HG03196 (cell line): ENCODE results near the gene RAB37.

Source experiments
- ATAC-seq: cut with Tn5 transposase; IDR thresholded peaks from one replicate; pipeline ENCODE4 v1.9.1; 2021; ENCODE audit not compliant: unreplicated experiment

Gene RAB37

DNA sequence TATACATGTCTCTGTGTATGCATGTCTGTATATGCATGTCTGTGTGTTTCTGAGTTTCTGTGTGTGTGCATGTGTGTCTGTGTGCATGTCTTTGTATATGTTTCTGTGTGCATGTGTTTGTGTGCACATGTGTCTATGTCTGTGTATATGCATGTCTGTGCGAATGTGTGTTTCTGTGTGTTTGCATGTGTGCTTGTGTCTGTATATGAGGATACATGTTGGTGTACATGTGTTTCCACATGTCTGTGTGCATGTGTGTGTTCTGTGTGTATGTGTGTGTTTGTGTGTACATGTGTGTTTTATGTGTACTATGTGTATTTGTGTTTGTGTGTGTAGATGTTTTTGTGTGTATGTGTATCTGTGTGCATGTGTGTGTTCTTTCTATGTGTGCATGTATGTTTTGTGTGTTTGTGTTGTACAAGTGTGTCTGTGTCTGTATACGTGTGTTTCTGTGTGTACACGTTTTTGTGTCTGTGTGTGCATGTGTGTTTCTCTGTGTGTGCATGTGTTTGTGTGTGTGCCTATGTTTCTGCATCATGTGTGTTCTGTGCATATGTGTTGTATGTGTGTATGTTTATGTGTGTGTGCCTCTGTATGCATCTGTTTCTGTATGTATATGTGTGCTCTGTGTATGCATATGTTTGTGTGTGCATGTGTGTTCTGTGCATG, 8.9 kb upstream of the RAB37 start:
- no peak for ATAC-seq

- no peak for ATAC-seq
Measured at GRCh38 chr17:74728702-74729075, 8.4 kb upstream of the RAB37 start.

- no peak for ATAC-seq
Measured at GRCh38 chr17:74729368-74729767, 7.7 kb upstream of the RAB37 start.

GRCh38 chr17:74729866-74730265, 7.2 kb upstream of the RAB37 start:
- ATAC-seq, result no peak

GRCh38 chr17:74730491-74731346, 6.3 kb upstream of the RAB37 start:
- no peak for ATAC-seq

GRCh38 chr17:74731347-74731605, 5.8 kb upstream of the RAB37 start:
- no peak for ATAC-seq

- no peak for ATAC-seq
Measured at GRCh38 chr17:74732042-74732867, 4.8 kb upstream of the RAB37 start.

DNA sequence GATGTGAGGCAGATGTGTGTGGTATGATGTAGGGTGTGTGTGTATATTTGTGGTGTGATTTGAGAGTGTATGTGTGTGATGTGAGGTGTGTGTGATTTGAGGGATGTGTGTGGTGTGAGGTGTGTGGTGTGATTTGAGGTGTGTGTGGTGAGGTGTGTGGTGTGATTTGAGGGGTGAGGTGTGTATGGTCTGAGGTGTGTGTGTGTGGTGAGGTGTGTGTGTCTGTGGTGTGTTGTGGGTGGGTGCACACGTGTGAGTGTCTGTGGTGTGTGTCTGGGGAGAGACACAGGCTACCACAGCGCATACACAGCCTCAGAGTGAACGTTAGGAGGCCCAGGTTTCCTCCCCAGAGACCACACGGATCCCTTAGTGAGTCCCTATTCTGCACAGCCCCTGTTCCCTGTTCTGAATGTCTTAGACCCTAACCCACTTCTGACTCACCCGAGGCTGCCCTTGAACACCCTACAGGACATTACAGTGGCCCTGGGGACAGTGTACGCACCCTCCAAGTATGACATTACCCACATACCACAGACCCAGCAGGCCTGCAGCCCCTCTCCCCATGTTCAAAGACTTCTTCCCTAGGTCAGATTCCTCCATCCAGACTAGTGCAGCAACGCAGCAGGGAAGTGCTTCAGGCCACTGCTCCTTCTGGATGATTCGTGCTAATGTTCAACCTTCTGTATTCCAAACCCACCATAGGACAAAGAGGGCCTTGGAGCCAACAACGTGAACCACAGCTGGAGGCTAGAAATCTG, 3.5 kb upstream of the RAB37 start:
- no peak for ATAC-seq

DNA sequence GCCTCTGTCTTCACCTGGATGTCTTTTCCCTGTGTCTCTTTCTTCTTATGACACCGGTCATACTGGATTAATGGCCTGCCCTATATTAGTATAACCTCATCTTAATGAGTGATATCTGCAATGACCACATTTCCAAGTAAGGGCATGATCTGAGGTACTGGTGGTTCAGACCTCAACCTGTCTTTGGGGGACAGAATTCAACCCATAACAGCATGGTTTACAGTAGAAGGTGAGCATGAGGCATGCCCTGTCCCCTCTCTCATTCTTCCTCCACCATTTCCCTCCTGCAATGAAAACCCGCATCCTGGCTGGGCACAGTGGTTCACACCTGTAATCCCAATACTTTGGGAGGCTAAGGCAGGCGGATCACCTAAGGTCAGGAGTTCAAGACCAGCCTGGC, 2.8 kb upstream of the RAB37 start:
- ATAC-seq, result no peak

DNA sequence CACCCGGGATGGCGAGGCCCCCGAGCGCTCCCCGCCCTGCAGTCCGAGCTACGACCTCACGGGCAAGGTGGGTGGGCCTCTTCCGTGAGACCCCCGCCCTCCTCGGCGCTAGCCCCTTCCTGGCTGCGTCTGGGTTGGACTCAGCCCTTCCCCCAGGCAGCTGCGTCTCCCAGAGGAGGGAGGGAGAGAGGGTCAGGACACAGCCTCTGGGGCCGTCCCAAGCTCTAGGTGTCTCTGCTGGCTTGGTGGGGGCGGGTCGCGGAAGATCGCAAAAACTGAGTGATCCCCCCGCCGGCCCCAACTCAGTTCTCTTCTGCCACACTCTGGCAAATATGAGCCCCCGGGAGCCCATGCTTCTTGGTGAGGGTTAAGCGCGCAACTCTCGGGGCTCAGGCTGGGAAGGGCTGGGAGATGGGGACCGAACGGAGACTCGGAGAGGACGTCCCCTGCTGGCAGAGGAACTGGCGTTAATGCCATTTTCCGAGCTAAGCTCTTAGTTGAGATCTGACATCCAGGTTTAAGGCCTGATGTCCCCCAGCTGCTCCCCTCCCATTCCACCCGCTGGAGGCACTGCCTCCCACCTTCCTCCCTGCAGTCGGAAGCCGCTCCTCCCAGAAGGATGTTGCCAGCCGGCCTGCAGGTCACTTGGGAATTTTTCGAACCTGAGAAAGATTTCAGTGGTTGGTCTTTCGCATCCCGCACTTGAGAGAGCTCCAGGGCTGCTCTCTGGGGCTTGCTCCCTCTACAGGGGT, 419 bp downstream of the RAB37 start:
- ATAC-seq, result no peak

- ATAC-seq, result peak; percentile 39
Measured at GRCh38 chr17:74738051-74738996, 1.3 kb downstream of the RAB37 start.

GRCh38 chr17:74739227-74739831, 2.3 kb downstream of the RAB37 start:
- ATAC-seq, result no peak

- ATAC-seq, result no peak
Measured at GRCh38 chr17:74740173-74740572, 3.1 kb downstream of the RAB37 start.

- no peak for ATAC-seq
Measured at GRCh38 chr17:74740641-74741387, 3.8 kb downstream of the RAB37 start.

- no peak for ATAC-seq
Measured at GRCh38 chr17:74742153-74742515, 5.1 kb downstream of the RAB37 start.

GRCh38 chr17:74742978-74743545, 6.0 kb downstream of the RAB37 start:
- no peak for ATAC-seq

- ATAC-seq, result no peak
Measured at GRCh38 chr17:74743755-74744154, 6.7 kb downstream of the RAB37 start.

GRCh38 chr17:74744349-74744713, 7.3 kb downstream of the RAB37 start:
- no peak for ATAC-seq
